Endothelial cell of umbilical vein (primary cell): ENCODE data around the gene RGS6. TPM values are rescaled to one million over a fixed set of nuclear protein-coding genes. Genes with fewer than 3 reads are reported as not detected.
"Not testable (repeated sequence)": the region's sequence is repeated elsewhere in the genome, so short reads cannot be mapped to it uniquely, and the experiment has no call there.

Source experiments
- BruUV-seq: library from RNA; stranded (reverse); fragments of 400-500 nt; replicated peaks from 2 replicates; lab custom pipeline; 2021; lab: Mats Ljungman, UMichigan
- CTCF ChIA-PET: fragments of 300-600, 350-600 bp; sonication (Branson Sonifier 250); formaldehyde crosslinking; loops from one replicate; lab custom pipeline; 2021; ENCODE audit warnings: antibody characterized with exemption, inconsistent platforms; lab: Charles Lee
- POLR2A ChIA-PET: fragments of 300-600, 350-600 bp; sonication (Branson Sonifier 250); formaldehyde crosslinking; loops from one replicate; lab custom pipeline; 2021; ENCODE audit warnings: antibody characterized with exemption, inconsistent platforms; lab: Charles Lee
- DNase-seq: peaks from one replicate; pipeline ENCODE4 v3.0.0-alpha.2; 2011; ENCODE audit warnings: low read depth, low spot score
- FAIRE-seq: peaks from 2 replicates; lab custom pipeline; 2011; peaks lifted over from hg19 to GRCh38; lab: Jason Lieb, UNC
- H2AFZ ChIP-seq: 2 replicates; pipeline ENCODE4 v1.6.0; 2012; ENCODE audit warnings: low read depth, low read length, control low read depth, inconsistent platforms
- H3K27ac ChIP-seq: 2 replicates; pipeline ENCODE4 v1.5.1; 2011; ENCODE audit warnings: low read depth, mild to moderate bottlenecking, control low read depth, low read length, moderate library complexity; ENCODE audit not compliant: insufficient read depth
- H3K27me3 ChIP-seq, 2 experiments: 2 replicates each; pipeline versions ENCODE4 v1.6.0 to v1.6.1; 2011; ENCODE audit warnings: low read length in 2 of 2, mixed read lengths in 1 of 2; ENCODE audit not compliant: control insufficient read depth in 2 of 2, insufficient read depth in 2 of 2
- H3K36me3 ChIP-seq, 2 experiments: 2 replicates in 1 of 2; 3 replicates in 1 of 2; pipeline ENCODE4 v1.5.1; 2011; ENCODE audit warnings: low read length in 2 of 2, mild to moderate bottlenecking in 1 of 2, moderate library complexity in 1 of 2; ENCODE audit not compliant: control insufficient read depth in 2 of 2, insufficient read depth in 2 of 2; ENCODE audit errors: extremely low read depth in 1 of 2
- H3K4me1 ChIP-seq: 3 replicates; pipeline ENCODE4 v1.5.1; 2011; ENCODE audit warnings: mild to moderate bottlenecking, low read length; ENCODE audit not compliant: control insufficient read depth, insufficient read depth; ENCODE audit errors: extremely low read depth
- H3K4me2 ChIP-seq: 2 replicates; pipeline ENCODE4 v1.6.1; 2011; ENCODE audit warnings: low read length, control low read depth, mixed read lengths; ENCODE audit not compliant: insufficient read depth
- H3K4me3 ChIP-seq, 3 experiments: fragments of 200-600 bp in 1 of 3; sonication (generic), shearing (Covaris generic) in 1 of 3; replicated peaks in 1 of 3; 2 replicates each; pipeline ENCODE4 v1.5.1; 2011 to 2016; ENCODE audit warnings: control low read depth in 3 of 3, low read length in 3 of 3, mild to moderate bottlenecking in 2 of 3, inconsistent platforms in 1 of 3, low read depth in 1 of 3, moderate library complexity in 1 of 3; ENCODE audit not compliant: insufficient read depth in 1 of 3
- H3K79me2 ChIP-seq: 2 replicates; pipeline ENCODE4 v1.6.0; 2012; ENCODE audit warnings: low read length, inconsistent platforms; ENCODE audit not compliant: control insufficient read depth, insufficient read depth
- H3K9ac ChIP-seq: replicated peaks from 2 replicates; pipeline ENCODE3; 2011; ENCODE audit warnings: low read length, control low read depth; ENCODE audit not compliant: insufficient read depth; ENCODE audit errors: extremely low read depth
- H3K9me1 ChIP-seq: replicated peaks from 3 replicates; pipeline ENCODE4 v1.6.0; 2011; ENCODE audit warnings: mild to moderate bottlenecking, low read length; ENCODE audit not compliant: control insufficient read depth, insufficient read depth; ENCODE audit errors: extremely low read depth
- H3K9me3 ChIP-seq: replicated peaks from 2 replicates; pipeline ENCODE4 v1.5.1; 2012; ENCODE audit warnings: low read length, inconsistent platforms; ENCODE audit not compliant: control insufficient read depth, insufficient read depth
- H4K20me1 ChIP-seq: replicated peaks from 2 replicates; pipeline ENCODE3; 2011; ENCODE audit warnings: mild to moderate bottlenecking, low read length; ENCODE audit not compliant: control insufficient read depth, insufficient read depth; ENCODE audit errors: extremely low read depth
- dilution Hi-C: fragments of 300-500 bp; cut with MboI; formaldehyde crosslinking; loops from one replicate; pipeline ENCODE4 v1.15.0; 2019; ENCODE audit warnings: low sequenced_read_pairs; ENCODE audit not compliant: extremely low pct_ligation_motif_present
- intact Hi-C: fragments of 100-400 bp; cut with micrococcal nuclease; formaldehyde crosslinking; loops from one replicate; pipeline ENCODE4 v1.10.0; 2022
- polyA plus RNA-seq, 4 experiments: library from polyadenylated mRNA; depleted of rRNA in 3 of 4; stranded (reverse) in 3 of 4; unstranded in 1 of 4; fragments of >200 nt; gene quantifications; 2 replicates each; pipeline versions ENCODE4 v1.2.1 to v1.2.3, GENCODE V29; 2011 to 2012; ENCODE audit warnings: missing spikeins in 1 of 4
- total RNA-seq: library from RNA; stranded (reverse); gene quantifications from 2 replicates; pipeline ENCODE4 v1.2.3, GENCODE V29; 2021

RGS6 gene
- total and polyA plus RNA-seq, 2 donors (not counting 3 experiments of a cell fraction or from before 2014, with no cell fraction given) = not detected

- H3K4me3 ChIP-seq, POLR2A ChIA-PET, H3K79me2 ChIP-seq, H3K36me3 ChIP-seq, H3K27ac ChIP-seq, H3K9me3 ChIP-seq, intact Hi-C loops, H3K4me1 ChIP-seq, H2AFZ ChIP-seq, H3K4me2 ChIP-seq, BruUV-seq, H3K27me3 ChIP-seq, dilution Hi-C loops, DNase-seq, CTCF ChIA-PET, H3K9ac ChIP-seq, H4K20me1 ChIP-seq, H3K9me1 ChIP-seq, FAIRE-seq: not testable (repeated sequence)
Measured at GRCh38 chr14:71938273-71938672, 6.0 kb downstream of the RGS6 start.

GRCh38 chr14:71939344-71939743 lies 7.1 kb downstream of the RGS6 start:
- dilution Hi-C loops, H3K9ac ChIP-seq, H3K9me3 ChIP-seq, BruUV-seq, FAIRE-seq, H3K4me1 ChIP-seq, DNase-seq, H3K79me2 ChIP-seq, H3K27me3 ChIP-seq, H3K27ac ChIP-seq, CTCF ChIA-PET, H3K4me2 ChIP-seq, H4K20me1 ChIP-seq, H2AFZ ChIP-seq, POLR2A ChIA-PET, H3K9me1 ChIP-seq, intact Hi-C loops, H3K4me3 ChIP-seq, H3K36me3 ChIP-seq: not testable (repeated sequence)

GRCh38 chr14:71940500-71940899 lies 8.3 kb downstream of the RGS6 start:
- dilution Hi-C loops, intact Hi-C loops, H4K20me1 ChIP-seq, H3K79me2 ChIP-seq, DNase-seq, H3K27me3 ChIP-seq, FAIRE-seq, H3K4me1 ChIP-seq, H3K27ac ChIP-seq, CTCF ChIA-PET, POLR2A ChIA-PET, H3K9me1 ChIP-seq, H3K9ac ChIP-seq, BruUV-seq, H3K4me3 ChIP-seq, H3K36me3 ChIP-seq, H3K9me3 ChIP-seq, H2AFZ ChIP-seq, H3K4me2 ChIP-seq: not testable (repeated sequence)

- H3K27me3 ChIP-seq, CTCF ChIA-PET, H3K79me2 ChIP-seq, H3K9me3 ChIP-seq, H3K27ac ChIP-seq, BruUV-seq, DNase-seq, H3K36me3 ChIP-seq, dilution Hi-C loops, FAIRE-seq, H3K4me3 ChIP-seq, H2AFZ ChIP-seq, H3K9me1 ChIP-seq, H3K9ac ChIP-seq, H3K4me1 ChIP-seq, POLR2A ChIA-PET, intact Hi-C loops, H3K4me2 ChIP-seq, H4K20me1 ChIP-seq: not testable (repeated sequence)
Measured at GRCh38 chr14:71941616-71942015, 9.4 kb downstream of the RGS6 start.
